ENCODE measurements around the gene SDSL. TPM values are rescaled to one million over a fixed set of nuclear protein-coding genes. Genes with fewer than 3 reads are reported as not detected.

The SDSL gene
- total and polyA plus RNA-seq, 2 of the 13 experiments (the other 11 are each of a cell fraction or from before 2014, with no cell fraction given), result 1.2 to 1.7 TPM

DNA sequence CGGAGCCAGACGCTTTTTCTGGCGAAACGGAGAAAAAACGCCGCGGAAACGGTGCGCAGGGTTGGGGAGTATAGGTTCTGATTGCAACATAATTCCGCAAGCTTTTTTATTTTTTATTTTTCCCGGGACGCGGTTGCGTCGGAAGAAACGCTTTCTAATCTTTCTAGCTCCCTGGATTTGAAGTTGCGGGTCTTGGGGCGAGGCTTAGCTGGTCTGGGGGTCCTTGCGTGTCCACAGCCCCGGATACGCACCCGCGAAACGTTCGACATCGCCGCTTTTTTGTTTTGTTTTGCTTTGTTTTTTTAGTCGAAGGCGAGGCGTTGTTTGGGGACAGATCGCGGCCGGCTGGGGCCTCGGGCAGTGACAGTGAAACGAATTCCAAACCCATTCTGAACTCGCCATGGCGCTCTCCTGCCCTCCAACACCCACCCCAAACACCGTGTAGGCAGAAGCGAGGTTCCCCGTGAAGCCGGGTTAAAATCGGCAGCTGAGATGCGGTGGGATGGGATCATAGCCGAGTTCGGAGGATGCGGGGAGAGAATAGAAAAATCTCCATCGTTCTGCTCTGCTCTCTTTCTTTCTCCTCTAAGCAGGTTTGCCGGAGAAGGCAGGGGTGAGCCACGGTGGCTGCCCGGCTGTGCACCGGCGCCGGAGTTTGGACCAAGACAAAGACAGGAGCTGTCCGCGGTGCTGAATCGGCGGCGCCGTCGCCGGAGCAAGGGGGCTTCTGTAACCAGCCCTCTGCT is 57.6 kb downstream of the SDSL start (continued):
- no peak for TF ChIP-seq SOX6 (IDR thresholded peaks at IDR 0.05)
- TF ChIP-seq SOX6 (CRISPR knock-in tag; IDR thresholded peaks at IDR 0.05), result no peak
- TF ChIP-seq, protein P1, sequence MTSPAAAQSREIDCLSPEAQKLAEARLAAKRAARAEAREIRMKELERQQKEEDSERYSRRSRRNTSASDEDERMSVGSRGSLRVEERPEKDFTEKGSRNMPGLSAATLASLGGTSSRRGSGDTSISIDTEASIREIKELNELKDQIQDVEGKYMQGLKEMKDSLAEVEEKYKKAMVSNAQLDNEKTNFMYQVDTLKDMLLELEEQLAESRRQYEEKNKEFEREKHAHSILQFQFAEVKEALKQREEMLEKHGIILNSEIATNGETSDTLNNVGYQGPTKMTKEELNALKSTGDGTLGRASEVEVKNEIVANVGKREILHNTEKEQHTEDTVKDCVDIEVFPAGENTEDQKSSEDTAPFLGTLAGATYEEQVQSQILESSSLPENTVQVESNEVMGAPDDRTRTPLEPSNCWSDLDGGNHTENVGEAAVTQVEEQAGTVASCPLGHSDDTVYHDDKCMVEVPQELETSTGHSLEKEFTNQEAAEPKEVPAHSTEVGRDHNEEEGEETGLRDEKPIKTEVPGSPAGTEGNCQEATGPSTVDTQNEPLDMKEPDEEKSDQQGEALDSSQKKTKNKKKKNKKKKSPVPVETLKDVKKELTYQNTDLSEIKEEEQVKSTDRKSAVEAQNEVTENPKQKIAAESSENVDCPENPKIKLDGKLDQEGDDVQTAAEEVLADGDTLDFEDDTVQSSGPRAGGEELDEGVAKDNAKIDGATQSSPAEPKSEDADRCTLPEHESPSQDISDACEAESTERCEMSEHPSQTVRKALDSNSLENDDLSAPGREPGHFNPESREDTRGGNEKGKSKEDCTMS (CRISPR knock-in tag; conservative IDR thresholded peaks at IDR 0.05), result no peak
- TF ChIP-seq KDM1A (CRISPR knock-in tag; IDR thresholded peaks at IDR 0.05), result no peak
- TF ChIP-seq ZMAT3 (CRISPR knock-in tag; conservative IDR thresholded peaks at IDR 0.05), result peak; percentile 64; the same call in 1 of the 2 replicates
- no peak for TF ChIP-seq SKIL (CRISPR knock-in tag; IDR thresholded peaks at IDR 0.05; ENCODE audit: borderline replicate concordance)
- TF ChIP-seq PITX1 (CRISPR knock-in tag; IDR thresholded peaks at IDR 0.05), result no peak
- no peak for TF ChIP-seq POLR2A (IDR thresholded peaks at IDR 0.05; ENCODE audit: insufficient read depth in 1 of 2, low read depth in 2 of 2, low read length in 2 of 2)
- TF ChIP-seq MIER3 (CRISPR knock-in tag; IDR thresholded peaks at IDR 0.05; ENCODE audit: borderline replicate concordance), result no peak
- TF ChIP-seq HNF1B (CRISPR knock-in tag; IDR thresholded peaks at IDR 0.05), result no peak
- TF ChIP-seq RXRB (CRISPR knock-in tag; IDR thresholded peaks at IDR 0.05; ENCODE audit: borderline replicate concordance), result 0 out of 2 replicates have a peak, but pooled peaks have one; percentile 22
- TF ChIP-seq ZNF468 (CRISPR knock-in tag; IDR thresholded peaks at IDR 0.05), result no peak
- 0 out of 2 replicates have a peak, but pooled peaks have one; percentile 66 for TF ChIP-seq NR0B2 (CRISPR knock-in tag; IDR thresholded peaks at IDR 0.05)
- TF ChIP-seq ZNF724P (CRISPR knock-in tag; IDR thresholded peaks at IDR 0.05; ENCODE audit: borderline replicate concordance), result no peak
- no peak for TF ChIP-seq SAFB2 (CRISPR knock-in tag; IDR thresholded peaks at IDR 0.05; ENCODE audit: borderline replicate concordance, low read depth)
- no peak for TF ChIP-seq STAG1 (CRISPR knock-in tag; IDR thresholded peaks at IDR 0.05)
- no peak for TF ChIP-seq DPF2 (CRISPR knock-in tag; IDR thresholded peaks at IDR 0.05; ENCODE audit: borderline replicate concordance, low read depth)
- no peak for TF ChIP-seq ZNF34 (CRISPR knock-in tag; IDR thresholded peaks at IDR 0.05; ENCODE audit: borderline replicate concordance)
- TF ChIP-seq FOXA1 (IDR thresholded peaks at IDR 0.05), result no peak
- no peak for TF ChIP-seq FOXA1 (CRISPR knock-in tag; IDR thresholded peaks at IDR 0.05)
- no peak for TF ChIP-seq ZNF292 (CRISPR knock-in tag; IDR thresholded peaks at IDR 0.05; ENCODE audit: borderline replicate concordance, low read depth)
- no peak for TF ChIP-seq ZNF180 (CRISPR knock-in tag; IDR thresholded peaks at IDR 0.05; ENCODE audit: borderline replicate concordance, low read depth)
- no peak for TF ChIP-seq ZBTB34 (CRISPR knock-in tag; IDR thresholded peaks at IDR 0.05)
